Right lobe of liver (tissue), 4 donors: ENCODE data around the gene KCNG1.

Experiments used
- CTCF ChIP-seq, 4 donors: fragments of 200-600 bp in 3 of 4; fragments of 450-650 bp in 1 of 4; IDR thresholded peaks; one replicate each; pipeline versions ENCODE4 v1.5.1 to v1.8.0; 2016 to 2022; ENCODE audit warnings: antibody characterized with exemption in 4 of 4, mild to moderate bottlenecking in 2 of 4
- POLR2A ChIP-seq: fragments of 450-650 bp; IDR thresholded peaks from one replicate; pipeline ENCODE4 v1.6.1; 2017; ENCODE audit warnings: antibody characterized with exemption, mild to moderate bottlenecking
- donor health status: DM: no; HTN: no; CAD: no.
- donor health status: DM: no; HTN: no; CAD: no.
- donor health status: DM: no; HTN: yes; CAD: no.

- TF ChIP-seq CTCF (IDR thresholded peaks at IDR 0.05): no peak
- no peak for TF ChIP-seq POLR2A
These were observed 38.6 kb upstream of the KCNG1 start for GRCh38 chr20:51061418-51062045.
